ENCODE measurements around the gene MAGOH. TPM values are rescaled to one million over a fixed set of nuclear protein-coding genes. Genes with fewer than 3 reads are reported as not detected.

MAGOH gene
- polyA plus RNA-seq, 2 donors: 77.0 to 117 TPM

GRCh38 chr1:53272349-53272748 lies 34.0 kb upstream of the MAGOH start:
- Histone ChIP-seq H3K36me3 (ENCODE audit: control insufficient read depth in 2 of 2, insufficient read depth in 2 of 2, low read length in 1 of 2) (peaks cover 0 to 8% of the 10 kb centered on the region in 2 donors), H3K9me3 (ENCODE audit: control insufficient read depth in 2 of 2, insufficient read depth in 1 of 2, low read depth in 1 of 2, low read length in 1 of 2) (peaks cover 0 to 2% of the 10 kb centered on the region in 2 donors), H3K4me3 (ENCODE audit: low read depth in 1 of 2, low read length in 2 of 2) (no peak overlapping the region), H3K27me3 (ENCODE audit: control insufficient read depth in 1 of 2, insufficient read depth in 2 of 2, low read length in 2 of 2) (no peaks in the 10 kb centered on the region), H3K4me1 (ENCODE audit: control insufficient read depth in 2 of 2, insufficient read depth in 2 of 2, low read length in 1 of 2) (peaks cover 0 to 13% of the 10 kb centered on the region in 2 donors), H3K27ac (ENCODE audit: low read depth in 2 of 2, low read length in 1 of 2) (no peak overlapping the region)
- WGBS, 2 donors: 88 to 95% methylated on average over 4 of the region's 4 CpGs

- Histone ChIP-seq H3K27ac (ENCODE audit: low read depth in 2 of 2, low read length in 1 of 2) (no peak overlapping the region), H3K27me3 (ENCODE audit: control insufficient read depth in 1 of 2, insufficient read depth in 2 of 2, low read length in 2 of 2) (no peaks in the 10 kb centered on the region), H3K36me3 (ENCODE audit: control insufficient read depth in 2 of 2, insufficient read depth in 2 of 2, low read length in 1 of 2) (peaks cover 0 to 6% of the 10 kb centered on the region in 2 donors), H3K4me1 (ENCODE audit: control insufficient read depth in 2 of 2, insufficient read depth in 2 of 2, low read length in 1 of 2) (peaks cover 0 to 13% of the 10 kb centered on the region in 2 donors), H3K4me3 (ENCODE audit: low read depth in 1 of 2, low read length in 2 of 2) (no peak overlapping the region), H3K9me3 (ENCODE audit: control insufficient read depth in 2 of 2, insufficient read depth in 1 of 2, low read depth in 1 of 2, low read length in 1 of 2) (peaks cover 0 to 2% of the 10 kb centered on the region in 2 donors)
- WGBS, 2 donors: 98% methylated on average over 5 of the region's 5 CpGs
These were observed 33.2 kb upstream of the MAGOH start for GRCh38 chr1:53271446-53272090.

- Histone ChIP-seq H3K4me3 (ENCODE audit: low read depth in 1 of 2, low read length in 2 of 2) (no peak overlapping the region), H3K36me3 (ENCODE audit: control insufficient read depth in 2 of 2, insufficient read depth in 2 of 2, low read length in 1 of 2) (peaks cover 0 to 8% of the 10 kb centered on the region in 2 donors), H3K27me3 (ENCODE audit: control insufficient read depth in 1 of 2, insufficient read depth in 2 of 2, low read length in 2 of 2) (no peaks in the 10 kb centered on the region), H3K9me3 (ENCODE audit: control insufficient read depth in 2 of 2, insufficient read depth in 1 of 2, low read depth in 1 of 2, low read length in 1 of 2) (peaks cover 0 to 2% of the 10 kb centered on the region in 2 donors), H3K4me1 (ENCODE audit: control insufficient read depth in 2 of 2, insufficient read depth in 2 of 2, low read length in 1 of 2) (peaks cover 0 to 13% of the 10 kb centered on the region in 2 donors), H3K27ac (ENCODE audit: low read depth in 2 of 2, low read length in 1 of 2) (no peak overlapping the region)
- 91 to 93% methylated on average over 8 of the region's 8 CpGs for WGBS, 2 donors
These were observed 32.6 kb upstream of the MAGOH start for GRCh38 chr1:53270873-53271272.

GRCh38 chr1:53270107-53270506 lies 31.8 kb upstream of the MAGOH start:
- H3K27me3 ChIP-seq (ENCODE audit: control insufficient read depth in 1 of 2, insufficient read depth in 2 of 2, low read length in 2 of 2): no peaks in the 10 kb centered on the region
- no peak overlapping the region for H3K27ac ChIP-seq (ENCODE audit: low read depth in 2 of 2, low read length in 1 of 2)
- no peaks in the 10 kb centered on the region for H3K9me3 ChIP-seq (ENCODE audit: control insufficient read depth in 2 of 2, insufficient read depth in 1 of 2, low read depth in 1 of 2, low read length in 1 of 2)
- 58 to 61% methylated on average over 1 of the region's 1 CpG for WGBS, 2 donors
- peaks cover 0 to 13% of the 10 kb centered on the region in 2 donors for H3K4me1 ChIP-seq (ENCODE audit: control insufficient read depth in 2 of 2, insufficient read depth in 2 of 2, low read length in 1 of 2)
- no peak overlapping the region for H3K4me3 ChIP-seq (ENCODE audit: low read depth in 1 of 2, low read length in 2 of 2)
- peaks cover 0 to 8% of the 10 kb centered on the region in 2 donors for H3K36me3 ChIP-seq (ENCODE audit: control insufficient read depth in 2 of 2, insufficient read depth in 2 of 2, low read length in 1 of 2)

GRCh38 chr1:53267761-53268160 lies 29.4 kb upstream of the MAGOH start:
- no peak overlapping the region for H3K27ac ChIP-seq (ENCODE audit: low read depth in 2 of 2, low read length in 1 of 2)
- peaks cover 0 to 18% of the 10 kb centered on the region in 2 donors for H3K36me3 ChIP-seq (ENCODE audit: control insufficient read depth in 2 of 2, insufficient read depth in 2 of 2, low read length in 1 of 2)
- no peaks in the 10 kb centered on the region for H3K27me3 ChIP-seq (ENCODE audit: control insufficient read depth in 1 of 2, insufficient read depth in 2 of 2, low read length in 2 of 2)
- no peaks in the 10 kb centered on the region for H3K9me3 ChIP-seq (ENCODE audit: control insufficient read depth in 2 of 2, insufficient read depth in 1 of 2, low read depth in 1 of 2, low read length in 1 of 2)
- H3K4me3 ChIP-seq (ENCODE audit: low read depth in 1 of 2, low read length in 2 of 2): no peak overlapping the region
- H3K4me1 ChIP-seq (ENCODE audit: control insufficient read depth in 2 of 2, insufficient read depth in 2 of 2, low read length in 1 of 2): peaks cover 0 to 3% of the 10 kb centered on the region in 2 donors

GRCh38 chr1:53266038-53266437 lies 27.7 kb upstream of the MAGOH start:
- no peak overlapping the region for H3K4me3 ChIP-seq (ENCODE audit: low read depth in 1 of 2, low read length in 2 of 2)
- no peaks in the 10 kb centered on the region for H3K9me3 ChIP-seq (ENCODE audit: control insufficient read depth in 2 of 2, insufficient read depth in 1 of 2, low read depth in 1 of 2, low read length in 1 of 2)
- H3K4me1 ChIP-seq (ENCODE audit: control insufficient read depth in 2 of 2, insufficient read depth in 2 of 2, low read length in 1 of 2): no peaks in the 10 kb centered on the region
- peaks cover 0 to 18% of the 10 kb centered on the region in 2 donors for H3K36me3 ChIP-seq (ENCODE audit: control insufficient read depth in 2 of 2, insufficient read depth in 2 of 2, low read length in 1 of 2)
- no peaks in the 10 kb centered on the region for H3K27me3 ChIP-seq (ENCODE audit: control insufficient read depth in 1 of 2, insufficient read depth in 2 of 2, low read length in 2 of 2)
- H3K27ac ChIP-seq (ENCODE audit: low read depth in 2 of 2, low read length in 1 of 2): no peak overlapping the region

- WGBS, 2 donors: 86 to 94% methylated on average over 4 of the region's 4 CpGs
- no peak overlapping the region for H3K27ac ChIP-seq (ENCODE audit: low read depth in 2 of 2, low read length in 1 of 2)
- no peaks in the 10 kb centered on the region for H3K9me3 ChIP-seq (ENCODE audit: control insufficient read depth in 2 of 2, insufficient read depth in 1 of 2, low read depth in 1 of 2, low read length in 1 of 2)
- no peak overlapping the region for H3K4me3 ChIP-seq (ENCODE audit: low read depth in 1 of 2, low read length in 2 of 2)
- no peaks in the 10 kb centered on the region for H3K4me1 ChIP-seq (ENCODE audit: control insufficient read depth in 2 of 2, insufficient read depth in 2 of 2, low read length in 1 of 2)
- peaks cover 0 to 18% of the 10 kb centered on the region in 2 donors for H3K36me3 ChIP-seq (ENCODE audit: control insufficient read depth in 2 of 2, insufficient read depth in 2 of 2, low read length in 1 of 2)
- H3K27me3 ChIP-seq (ENCODE audit: control insufficient read depth in 1 of 2, insufficient read depth in 2 of 2, low read length in 2 of 2): no peaks in the 10 kb centered on the region
These were observed 27.3 kb upstream of the MAGOH start for GRCh38 chr1:53265581-53265980.

- no peak overlapping the region for H3K27ac ChIP-seq (ENCODE audit: low read depth in 2 of 2, low read length in 1 of 2)
- H3K27me3 ChIP-seq (ENCODE audit: control insufficient read depth in 1 of 2, insufficient read depth in 2 of 2, low read length in 2 of 2): no peaks in the 10 kb centered on the region
- no peak overlapping the region for H3K4me3 ChIP-seq (ENCODE audit: low read depth in 1 of 2, low read length in 2 of 2)
- peaks cover 0 to 18% of the 10 kb centered on the region in 2 donors for H3K36me3 ChIP-seq (ENCODE audit: control insufficient read depth in 2 of 2, insufficient read depth in 2 of 2, low read length in 1 of 2)
- H3K4me1 ChIP-seq (ENCODE audit: control insufficient read depth in 2 of 2, insufficient read depth in 2 of 2, low read length in 1 of 2): no peaks in the 10 kb centered on the region
- 97% methylated on average over 11 of the region's 11 CpGs for WGBS, 2 donors
- no peaks in the 10 kb centered on the region for H3K9me3 ChIP-seq (ENCODE audit: control insufficient read depth in 2 of 2, insufficient read depth in 1 of 2, low read depth in 1 of 2, low read length in 1 of 2)
These were observed 25.7 kb upstream of the MAGOH start for GRCh38 chr1:53264048-53264447.

- peaks cover 0 to 22% of the 10 kb centered on the region in 2 donors for H3K36me3 ChIP-seq (ENCODE audit: control insufficient read depth in 2 of 2, insufficient read depth in 2 of 2, low read length in 1 of 2)
- 90 to 97% methylated on average over 3 of the region's 3 CpGs for WGBS, 2 donors
- no peaks in the 10 kb centered on the region for H3K4me1 ChIP-seq (ENCODE audit: control insufficient read depth in 2 of 2, insufficient read depth in 2 of 2, low read length in 1 of 2)
- no peak overlapping the region for H3K27ac ChIP-seq (ENCODE audit: low read depth in 2 of 2, low read length in 1 of 2)
- no peaks in the 10 kb centered on the region for H3K27me3 ChIP-seq (ENCODE audit: control insufficient read depth in 1 of 2, insufficient read depth in 2 of 2, low read length in 2 of 2)
- no peaks in the 10 kb centered on the region for H3K9me3 ChIP-seq (ENCODE audit: control insufficient read depth in 2 of 2, insufficient read depth in 1 of 2, low read depth in 1 of 2, low read length in 1 of 2)
- no peak overlapping the region for H3K4me3 ChIP-seq (ENCODE audit: low read depth in 1 of 2, low read length in 2 of 2)
These were observed 23.7 kb upstream of the MAGOH start for GRCh38 chr1:53262000-53262399.

- no peak overlapping the region for H3K27ac ChIP-seq (ENCODE audit: low read depth in 2 of 2, low read length in 1 of 2)
- WGBS, 2 donors: 89% methylated on average over 4 of the region's 4 CpGs
These were observed 22.4 kb upstream of the MAGOH start for GRCh38 chr1:53260631-53261247.

More at GRCh38 chr1:53260631-53261247, 22.4 kb upstream of the MAGOH start:
- Histone ChIP-seq H3K36me3 (ENCODE audit: control insufficient read depth in 2 of 2, insufficient read depth in 2 of 2, low read length in 1 of 2) (peaks cover 0 to 19% of the 10 kb centered on the region in 2 donors), H3K4me3 (ENCODE audit: low read depth in 1 of 2, low read length in 2 of 2) (no peak overlapping the region), H3K27me3 (ENCODE audit: control insufficient read depth in 1 of 2, insufficient read depth in 2 of 2, low read length in 2 of 2) (no peaks in the 10 kb centered on the region), H3K9me3 (ENCODE audit: control insufficient read depth in 2 of 2, insufficient read depth in 1 of 2, low read depth in 1 of 2, low read length in 1 of 2) (no peaks in the 10 kb centered on the region), H3K4me1 (ENCODE audit: control insufficient read depth in 2 of 2, insufficient read depth in 2 of 2, low read length in 1 of 2) (no peaks in the 10 kb centered on the region)
